Measurements from ENCODE around the gene PTPN3. TPM values are rescaled to one million over a fixed set of nuclear protein-coding genes. Genes with fewer than 3 reads are reported as not detected.

Gene PTPN3
- total and polyA plus RNA-seq, 2 experiments from 2014 or later = 1.4 to 2.6 TPM

DNA sequence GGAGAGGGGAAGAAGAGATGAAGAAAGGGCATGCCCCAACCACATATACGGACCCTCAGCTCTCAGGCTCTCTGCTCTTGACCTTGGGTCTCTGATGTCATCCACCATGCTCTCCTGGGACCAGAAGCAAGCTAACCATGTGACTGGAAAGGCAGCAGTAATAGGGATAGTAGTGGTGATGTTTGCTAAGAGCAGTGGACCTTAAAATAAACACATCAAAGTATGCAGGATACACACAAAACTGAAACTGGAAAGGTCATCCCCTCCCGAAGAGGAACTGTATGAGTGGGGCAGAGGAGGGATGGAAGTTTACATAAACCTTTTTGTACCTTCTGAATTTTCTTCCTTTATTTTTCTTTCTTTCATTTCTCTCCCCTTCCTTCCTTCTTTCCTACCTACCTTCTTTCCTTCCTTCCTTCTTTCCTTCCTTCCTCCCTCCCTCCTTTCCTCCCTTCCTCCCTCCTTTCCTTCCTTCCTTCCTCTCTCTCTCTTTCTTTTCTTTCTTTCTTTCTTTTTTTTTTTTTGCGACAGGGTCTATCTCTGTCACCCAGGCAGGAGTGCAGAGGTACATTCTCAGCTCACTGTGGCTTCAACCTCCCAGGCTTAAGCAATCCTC is 8.1 kb upstream of the PTPN3 start (continued):
- TF ChIP-seq, protein P1, sequence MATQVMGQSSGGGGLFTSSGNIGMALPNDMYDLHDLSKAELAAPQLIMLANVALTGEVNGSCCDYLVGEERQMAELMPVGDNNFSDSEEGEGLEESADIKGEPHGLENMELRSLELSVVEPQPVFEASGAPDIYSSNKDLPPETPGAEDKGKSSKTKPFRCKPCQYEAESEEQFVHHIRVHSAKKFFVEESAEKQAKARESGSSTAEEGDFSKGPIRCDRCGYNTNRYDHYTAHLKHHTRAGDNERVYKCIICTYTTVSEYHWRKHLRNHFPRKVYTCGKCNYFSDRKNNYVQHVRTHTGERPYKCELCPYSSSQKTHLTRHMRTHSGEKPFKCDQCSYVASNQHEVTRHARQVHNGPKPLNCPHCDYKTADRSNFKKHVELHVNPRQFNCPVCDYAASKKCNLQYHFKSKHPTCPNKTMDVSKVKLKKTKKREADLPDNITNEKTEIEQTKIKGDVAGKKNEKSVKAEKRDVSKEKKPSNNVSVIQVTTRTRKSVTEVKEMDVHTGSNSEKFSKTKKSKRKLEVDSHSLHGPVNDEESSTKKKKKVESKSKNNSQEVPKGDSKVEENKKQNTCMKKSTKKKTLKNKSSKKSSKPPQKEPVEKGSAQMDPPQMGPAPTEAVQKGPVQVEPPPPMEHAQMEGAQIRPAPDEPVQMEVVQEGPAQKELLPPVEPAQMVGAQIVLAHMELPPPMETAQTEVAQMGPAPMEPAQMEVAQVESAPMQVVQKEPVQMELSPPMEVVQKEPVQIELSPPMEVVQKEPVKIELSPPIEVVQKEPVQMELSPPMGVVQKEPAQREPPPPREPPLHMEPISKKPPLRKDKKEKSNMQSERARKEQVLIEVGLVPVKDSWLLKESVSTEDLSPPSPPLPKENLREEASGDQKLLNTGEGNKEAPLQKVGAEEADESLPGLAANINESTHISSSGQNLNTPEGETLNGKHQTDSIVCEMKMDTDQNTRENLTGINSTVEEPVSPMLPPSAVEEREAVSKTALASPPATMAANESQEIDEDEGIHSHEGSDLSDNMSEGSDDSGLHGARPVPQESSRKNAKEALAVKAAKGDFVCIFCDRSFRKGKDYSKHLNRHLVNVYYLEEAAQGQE (IDR thresholded peaks at IDR 0.05; ENCODE audit: unreplicated experiment) = no peak
- TF ChIP-seq, protein P2, sequence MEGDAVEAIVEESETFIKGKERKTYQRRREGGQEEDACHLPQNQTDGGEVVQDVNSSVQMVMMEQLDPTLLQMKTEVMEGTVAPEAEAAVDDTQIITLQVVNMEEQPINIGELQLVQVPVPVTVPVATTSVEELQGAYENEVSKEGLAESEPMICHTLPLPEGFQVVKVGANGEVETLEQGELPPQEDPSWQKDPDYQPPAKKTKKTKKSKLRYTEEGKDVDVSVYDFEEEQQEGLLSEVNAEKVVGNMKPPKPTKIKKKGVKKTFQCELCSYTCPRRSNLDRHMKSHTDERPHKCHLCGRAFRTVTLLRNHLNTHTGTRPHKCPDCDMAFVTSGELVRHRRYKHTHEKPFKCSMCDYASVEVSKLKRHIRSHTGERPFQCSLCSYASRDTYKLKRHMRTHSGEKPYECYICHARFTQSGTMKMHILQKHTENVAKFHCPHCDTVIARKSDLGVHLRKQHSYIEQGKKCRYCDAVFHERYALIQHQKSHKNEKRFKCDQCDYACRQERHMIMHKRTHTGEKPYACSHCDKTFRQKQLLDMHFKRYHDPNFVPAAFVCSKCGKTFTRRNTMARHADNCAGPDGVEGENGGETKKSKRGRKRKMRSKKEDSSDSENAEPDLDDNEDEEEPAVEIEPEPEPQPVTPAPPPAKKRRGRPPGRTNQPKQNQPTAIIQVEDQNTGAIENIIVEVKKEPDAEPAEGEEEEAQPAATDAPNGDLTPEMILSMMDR (conservative IDR thresholded peaks at IDR 0.05; ENCODE audit: low read depth in 2 of 2) = no peak
- no peak for TF ChIP-seq NANOG (IDR thresholded peaks at IDR 0.05; ENCODE audit: borderline replicate concordance)

DNA sequence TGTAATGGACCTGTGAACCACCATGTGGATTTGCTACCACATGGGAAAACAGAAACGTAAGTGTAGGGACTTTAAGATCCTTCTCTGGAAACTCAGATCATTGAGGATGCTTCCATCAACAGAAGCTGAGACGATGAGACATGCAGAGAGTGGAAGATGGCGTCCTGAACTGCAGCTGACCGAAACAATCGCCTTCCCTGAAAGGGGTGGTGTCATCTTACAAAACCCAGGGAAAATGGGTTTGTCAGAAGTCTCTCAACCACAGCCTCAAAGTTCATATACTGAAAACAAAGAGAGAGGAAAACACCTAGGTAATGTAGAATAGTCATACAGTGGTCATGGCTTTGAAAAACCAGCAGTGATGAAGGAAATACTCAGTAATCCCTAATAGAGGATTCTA is 6.6 kb upstream of the PTPN3 start:
- Histone ChIP-seq H3K79me2 (replicated peaks; ENCODE audit: insufficient read depth) (no peaks in the 10 kb centered on the region), H4K20me1 (replicated peaks; ENCODE audit: insufficient read depth) (no peaks in the 10 kb centered on the region), H3K27me3 (ENCODE audit: insufficient read depth) (peaks cover 24% of the 10 kb centered on the region), H3K9me2 (ENCODE audit: insufficient read depth) (no peaks in the 10 kb centered on the region), H3F3A (replicated peaks; ENCODE audit: low read depth) (no peaks in the 10 kb centered on the region), H3K36me3 (ENCODE audit: insufficient read depth) (no peaks in the 10 kb centered on the region), H3K27ac (ENCODE audit: low read depth) (no peak overlapping the region), H3K4me1 (ENCODE audit: insufficient read depth) (peaks cover 5% of the 10 kb centered on the region; the same call in 1 of the 2 replicates), H3K4me2 (no peak overlapping the region), H2AFZ (0 out of 2 replicates have a peak overlapping the region, but pooled peaks have one; percentile 24), H3K4me3 (no peak overlapping the region)
- ATAC-seq = no peak
- Mint-ChIP-seq H3K4me1 (peaks cover 4% of the 10 kb centered on the region), H3K36me3 (ENCODE audit: low read depth) (no peaks in the 10 kb centered on the region), H3K27me3 (ENCODE audit: insufficient read depth, low read depth, poor library complexity) (peaks cover 11% of the 10 kb centered on the region), H3K4me3 (no peak overlapping the region), H3K27ac (no peak overlapping the region), H3K9me3 (no peaks in the 10 kb centered on the region)
- DNase-seq (ENCODE audit: low spot score) = peak; percentile 12
- TF ChIP-seq, protein P1 (IDR thresholded peaks at IDR 0.05; ENCODE audit: unreplicated experiment) = no peak
- TF ChIP-seq STAT1 (IDR thresholded peaks at IDR 0.05; ENCODE audit: unreplicated experiment) = no peak
